Testis (tissue), 3 donors: ENCODE results near the gene LPIN3. TPM values are rescaled to one million over a fixed set of nuclear protein-coding genes. Genes with fewer than 3 reads are reported as not detected.

Experiments used
- DNase-seq: peaks from one replicate; pipeline ENCODE4 v3.0.0-alpha.2; 2019
- H3K27ac ChIP-seq, 2 donors: fragments of 200-600 bp; sonication (generic); one replicate each; pipeline ENCODE4 v1.5.1; 2019
- H3K27me3 ChIP-seq: fragments of 200-600 bp; sonication (generic); one replicate; pipeline ENCODE4 v1.5.1; 2019
- H3K36me3 ChIP-seq: fragments of 200-600 bp; sonication (generic); one replicate; pipeline ENCODE4 v1.5.1; 2017; ENCODE audit warnings: low read depth; ENCODE audit errors: missing control alignments
- H3K4me1 ChIP-seq: fragments of 200-600 bp; sonication (generic); one replicate; pipeline ENCODE4 v1.5.1; 2019
- H3K4me3 ChIP-seq, 2 donors: fragments of 200-600 bp; sonication (generic); one replicate each; pipeline ENCODE4 v1.5.1; 2017 to 2019
- H3K9me3 ChIP-seq: fragments of 200-600 bp; sonication (generic); one replicate; pipeline ENCODE4 v1.5.1; 2017
- POLR2A ChIP-seq: fragments of 450-650 bp; IDR thresholded peaks from one replicate; pipeline ENCODE4 v1.6.1; 2017; ENCODE audit warnings: antibody characterized with exemption, mild to moderate bottlenecking, moderate library complexity
- WGBS, 2 donors: methylation state at CpG; one replicate each; pipeline ENCODE4 v1.1.5; 2018; 5-methylcytosine and 5-hydroxymethylcytosine counted together
- intact Hi-C: fragments of 100-400 bp; cut with DNase I; formaldehyde crosslinking; loops from one replicate; pipeline ENCODE4 v1.15.1; 2023; ENCODE audit warnings: low total_unique reads
- polyA plus RNA-seq: library from polyadenylated mRNA; stranded (reverse); fragments of 350-450 nt; fragmentation: Illumina TruSeq; extraction: RNeasy Lipid Tissue Mini Kit (QIAGEN cat#74804); gene quantifications from one replicate; pipeline ENCODE4 v1.2.3, GENCODE V29; 2014; ENCODE audit warnings: low read depth, low replicate concordance; ENCODE audit not compliant: insufficient read depth
- total RNA-seq, 2 donors: library from RNA; depleted of rRNA; stranded (reverse); fragments of >200 nt; gene quantifications; one replicate each; pipeline ENCODE4 v1.2.3, GENCODE V29; 2016
- TF ChIP-seq, protein P1 (sequence below), 3 experiments: fragments of 450-650 bp in 2 of 3; fragments of 200-600 bp in 1 of 3; sonication (generic) in 1 of 3; IDR thresholded peaks; one replicate each; pipeline ENCODE4 v1.5.1; 2016 to 2019; ENCODE audit warnings: antibody characterized with exemption in 3 of 3, mild to moderate bottlenecking in 2 of 3, moderate library complexity in 1 of 3

LPIN3 gene
- total and polyA plus RNA-seq, 3 donors from 2014 or later = 7.6 to 13.6 (median 9.9) TPM

DNA sequence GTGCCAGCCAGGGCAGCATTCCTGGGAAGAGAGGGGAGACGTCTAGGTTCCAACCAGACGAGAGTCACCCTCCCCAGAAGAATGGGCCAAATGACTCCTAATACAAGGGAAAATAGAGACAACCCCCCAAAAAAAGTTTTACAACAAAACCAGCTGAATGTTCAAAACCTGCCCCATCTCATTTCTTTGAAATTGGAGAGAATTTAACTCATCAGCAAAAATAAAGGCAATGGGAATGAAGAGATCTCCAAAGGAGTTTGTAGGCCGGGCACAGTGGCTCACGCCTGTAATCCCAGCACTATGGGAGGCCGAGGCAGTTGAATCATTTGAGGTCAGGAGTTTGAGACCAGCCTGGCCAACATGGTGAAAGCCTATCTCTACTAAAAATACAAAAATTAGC is 35.7 kb downstream of the LPIN3 start:
- TF ChIP-seq POLR2A = no peak
- TF ChIP-seq, protein P1, sequence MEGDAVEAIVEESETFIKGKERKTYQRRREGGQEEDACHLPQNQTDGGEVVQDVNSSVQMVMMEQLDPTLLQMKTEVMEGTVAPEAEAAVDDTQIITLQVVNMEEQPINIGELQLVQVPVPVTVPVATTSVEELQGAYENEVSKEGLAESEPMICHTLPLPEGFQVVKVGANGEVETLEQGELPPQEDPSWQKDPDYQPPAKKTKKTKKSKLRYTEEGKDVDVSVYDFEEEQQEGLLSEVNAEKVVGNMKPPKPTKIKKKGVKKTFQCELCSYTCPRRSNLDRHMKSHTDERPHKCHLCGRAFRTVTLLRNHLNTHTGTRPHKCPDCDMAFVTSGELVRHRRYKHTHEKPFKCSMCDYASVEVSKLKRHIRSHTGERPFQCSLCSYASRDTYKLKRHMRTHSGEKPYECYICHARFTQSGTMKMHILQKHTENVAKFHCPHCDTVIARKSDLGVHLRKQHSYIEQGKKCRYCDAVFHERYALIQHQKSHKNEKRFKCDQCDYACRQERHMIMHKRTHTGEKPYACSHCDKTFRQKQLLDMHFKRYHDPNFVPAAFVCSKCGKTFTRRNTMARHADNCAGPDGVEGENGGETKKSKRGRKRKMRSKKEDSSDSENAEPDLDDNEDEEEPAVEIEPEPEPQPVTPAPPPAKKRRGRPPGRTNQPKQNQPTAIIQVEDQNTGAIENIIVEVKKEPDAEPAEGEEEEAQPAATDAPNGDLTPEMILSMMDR (IDR thresholded peaks at IDR 0.05) = no peak
- no peaks in the 10 kb centered on the region for H3K27me3 ChIP-seq
- 84 to 90% methylated on average over 5 of the region's 5 CpGs for WGBS, 2 donors
- no peak overlapping the region for H3K27ac ChIP-seq
- H3K36me3 ChIP-seq = no peaks in the 10 kb centered on the region
- H3K9me3 ChIP-seq = no peaks in the 10 kb centered on the region
- DNase-seq = no peak
- H3K4me1 ChIP-seq = peaks cover 5% of the 10 kb centered on the region
- intact Hi-C loops = no loop called here
- no peak overlapping the region for H3K4me3 ChIP-seq

DNA sequence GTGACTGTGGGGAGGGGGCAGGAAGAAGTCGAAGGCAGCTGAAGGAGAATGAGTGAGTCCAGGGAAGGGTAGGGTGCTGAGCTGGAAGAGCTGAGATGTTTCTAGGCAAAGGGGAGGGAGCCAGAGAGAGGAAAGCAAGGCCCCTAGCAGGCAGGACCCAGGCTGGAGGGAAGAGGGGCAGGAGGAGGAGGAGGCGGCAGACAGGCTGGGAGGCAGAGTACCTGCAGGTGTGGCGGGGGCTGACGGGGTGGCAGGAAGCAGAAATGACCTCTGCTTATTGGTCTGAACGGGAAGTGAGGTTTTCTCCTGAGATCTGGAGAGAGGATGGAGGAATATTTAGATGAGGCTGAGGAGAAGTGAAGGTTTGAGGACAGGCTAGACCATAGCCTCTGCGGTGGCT is 36.7 kb downstream of the LPIN3 start:
- TF ChIP-seq, protein P1 (IDR thresholded peaks at IDR 0.05) = no peak
- no peak for TF ChIP-seq POLR2A
- no peaks in the 10 kb centered on the region for H3K9me3 ChIP-seq
- H3K27me3 ChIP-seq = no peaks in the 10 kb centered on the region
- peaks cover 5% of the 10 kb centered on the region for H3K4me1 ChIP-seq
- WGBS, 2 donors = 74 to 75% methylated on average over 6 of the region's 6 CpGs
- DNase-seq = no peak
- no peak overlapping the region for H3K4me3 ChIP-seq
- no peaks in the 10 kb centered on the region for H3K36me3 ChIP-seq
- intact Hi-C loops = no loop called here
- H3K27ac ChIP-seq = no peak overlapping the region

GRCh38 chr20:41379551-41379950 is 38.9 kb downstream of the LPIN3 start:
- no peaks in the 10 kb centered on the region for H3K27me3 ChIP-seq
- no peaks in the 10 kb centered on the region for H3K36me3 ChIP-seq
- WGBS, 2 donors = 80 to 87% methylated on average over 2 of the region's 2 CpGs
- no peak overlapping the region for H3K27ac ChIP-seq
- no peak overlapping the region for H3K4me3 ChIP-seq
- peaks cover 8% of the 10 kb centered on the region for H3K4me1 ChIP-seq
- TF ChIP-seq POLR2A = no peak
- TF ChIP-seq, protein P1 (IDR thresholded peaks at IDR 0.05) = no peak
- intact Hi-C loops = no loop called here
- no peaks in the 10 kb centered on the region for H3K9me3 ChIP-seq
- no peak for DNase-seq

GRCh38 chr20:41380551-41381193 is 40.1 kb downstream of the LPIN3 start:
- intact Hi-C loops = no loop called here
- Histone ChIP-seq H3K27ac (no peak overlapping the region), H3K36me3 (no peaks in the 10 kb centered on the region), H3K9me3 (no peaks in the 10 kb centered on the region), H3K4me1 (peaks cover 8% of the 10 kb centered on the region), H3K4me3 (no peak overlapping the region), H3K27me3 (no peaks in the 10 kb centered on the region)
- 53 to 65% methylated on average over 12 of the region's 12 CpGs for WGBS, 2 donors
- no peak for DNase-seq
- TF ChIP-seq POLR2A = no peak
- TF ChIP-seq, protein P1 (IDR thresholded peaks at IDR 0.05) = no peak

DNA sequence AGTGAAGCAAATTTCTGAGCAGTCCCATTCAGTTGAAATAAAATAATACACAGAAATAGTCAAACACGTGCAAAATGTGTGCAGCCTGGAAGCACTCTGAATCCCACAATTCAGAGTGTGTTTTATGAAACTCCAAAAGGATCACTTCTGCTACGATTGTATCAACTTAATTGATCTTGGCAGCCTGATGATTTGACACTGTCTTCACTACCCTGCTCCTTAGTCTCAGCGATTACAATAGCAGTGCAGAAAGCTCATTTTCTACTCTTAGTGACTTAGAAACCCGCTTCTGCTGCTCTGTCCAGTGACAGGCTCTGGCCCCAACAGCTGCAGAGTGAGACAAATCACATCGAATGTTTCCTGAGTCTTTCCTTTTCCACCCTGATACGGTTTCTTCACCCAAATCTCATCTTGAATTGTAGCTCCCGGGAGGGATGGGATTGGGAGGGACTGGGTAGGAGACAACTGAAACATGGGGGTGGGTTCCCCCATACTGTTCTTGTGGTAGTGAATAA is 42.2 kb downstream of the LPIN3 start:
- no peaks in the 10 kb centered on the region for H3K36me3 ChIP-seq
- 40 to 56% methylated on average over 7 of the region's 7 CpGs for WGBS, 2 donors
- no peak for DNase-seq
- TF ChIP-seq POLR2A = no peak
- TF ChIP-seq, protein P1 (IDR thresholded peaks at IDR 0.05) = no peak
- H3K9me3 ChIP-seq = no peaks in the 10 kb centered on the region
- no peak overlapping the region for H3K27ac ChIP-seq
- H3K4me3 ChIP-seq = no peak overlapping the region
- peaks cover 19% of the 10 kb centered on the region for H3K4me1 ChIP-seq
- intact Hi-C loops = no loop called here
- no peaks in the 10 kb centered on the region for H3K27me3 ChIP-seq
